Measurements from ENCODE around the gene KRT82.

- no peak for TF ChIP-seq CTCF (IDR thresholded peaks at IDR 0.05; ENCODE audit: low read depth, low read length)
- no peak for TF ChIP-seq EZH2phosphoT487 (IDR thresholded peaks at IDR 0.05; ENCODE audit: low read depth)
These were observed 54.7 kb downstream of the KRT82 start for GRCh38 chr12:52351196-52352059.

Data from OCI-LY3 (cell line).